Measurements from ENCODE around the gene GNAQ. TPM values are rescaled to one million over a fixed set of nuclear protein-coding genes. Genes with fewer than 3 reads are reported as not detected.

GNAQ gene
- total RNA-seq, 1 donor from 2014 or later: 0.20 TPM

DNA sequence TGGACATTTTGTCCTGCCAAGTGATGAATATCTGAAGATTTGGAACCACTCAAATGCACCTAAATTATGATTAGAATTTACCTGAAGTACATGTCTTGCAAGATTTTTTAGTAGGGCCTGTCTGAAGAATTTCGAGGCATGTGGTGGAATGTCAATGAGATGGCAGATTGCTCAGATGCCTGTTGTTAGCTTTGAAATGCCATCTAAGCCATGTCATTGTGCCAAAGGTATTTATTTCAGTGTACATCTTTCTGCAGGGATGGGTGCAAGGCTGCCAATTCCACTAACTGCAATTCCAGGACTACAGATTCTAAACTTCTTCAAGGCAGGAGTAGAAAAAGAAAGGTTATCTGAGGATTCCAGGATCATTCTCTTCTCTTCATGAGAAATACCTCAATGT lies 9.1 kb upstream of the GNAQ start:
- TF ChIP-seq, protein P1, sequence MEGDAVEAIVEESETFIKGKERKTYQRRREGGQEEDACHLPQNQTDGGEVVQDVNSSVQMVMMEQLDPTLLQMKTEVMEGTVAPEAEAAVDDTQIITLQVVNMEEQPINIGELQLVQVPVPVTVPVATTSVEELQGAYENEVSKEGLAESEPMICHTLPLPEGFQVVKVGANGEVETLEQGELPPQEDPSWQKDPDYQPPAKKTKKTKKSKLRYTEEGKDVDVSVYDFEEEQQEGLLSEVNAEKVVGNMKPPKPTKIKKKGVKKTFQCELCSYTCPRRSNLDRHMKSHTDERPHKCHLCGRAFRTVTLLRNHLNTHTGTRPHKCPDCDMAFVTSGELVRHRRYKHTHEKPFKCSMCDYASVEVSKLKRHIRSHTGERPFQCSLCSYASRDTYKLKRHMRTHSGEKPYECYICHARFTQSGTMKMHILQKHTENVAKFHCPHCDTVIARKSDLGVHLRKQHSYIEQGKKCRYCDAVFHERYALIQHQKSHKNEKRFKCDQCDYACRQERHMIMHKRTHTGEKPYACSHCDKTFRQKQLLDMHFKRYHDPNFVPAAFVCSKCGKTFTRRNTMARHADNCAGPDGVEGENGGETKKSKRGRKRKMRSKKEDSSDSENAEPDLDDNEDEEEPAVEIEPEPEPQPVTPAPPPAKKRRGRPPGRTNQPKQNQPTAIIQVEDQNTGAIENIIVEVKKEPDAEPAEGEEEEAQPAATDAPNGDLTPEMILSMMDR (IDR thresholded peaks at IDR 0.05): no peak
- Mint-ChIP-seq H3K4me3 (no peak overlapping the region), H3K27me3 (peaks cover 28% of the 10 kb centered on the region), H3K4me1 (no peaks in the 10 kb centered on the region), H3K36me3 (ENCODE audit: low read depth) (no peaks in the 10 kb centered on the region), H3K27ac (no peak overlapping the region), H3K9me3 (no peaks in the 10 kb centered on the region)
- ChIA-PET POLR2A (no interaction called here), CTCF (no interaction called here)
- DNase-seq (no peak), ATAC-seq (ENCODE audit: low read depth) (no peak)
- intact Hi-C loops (cut with micrococcal nuclease): no loop called here

DNA sequence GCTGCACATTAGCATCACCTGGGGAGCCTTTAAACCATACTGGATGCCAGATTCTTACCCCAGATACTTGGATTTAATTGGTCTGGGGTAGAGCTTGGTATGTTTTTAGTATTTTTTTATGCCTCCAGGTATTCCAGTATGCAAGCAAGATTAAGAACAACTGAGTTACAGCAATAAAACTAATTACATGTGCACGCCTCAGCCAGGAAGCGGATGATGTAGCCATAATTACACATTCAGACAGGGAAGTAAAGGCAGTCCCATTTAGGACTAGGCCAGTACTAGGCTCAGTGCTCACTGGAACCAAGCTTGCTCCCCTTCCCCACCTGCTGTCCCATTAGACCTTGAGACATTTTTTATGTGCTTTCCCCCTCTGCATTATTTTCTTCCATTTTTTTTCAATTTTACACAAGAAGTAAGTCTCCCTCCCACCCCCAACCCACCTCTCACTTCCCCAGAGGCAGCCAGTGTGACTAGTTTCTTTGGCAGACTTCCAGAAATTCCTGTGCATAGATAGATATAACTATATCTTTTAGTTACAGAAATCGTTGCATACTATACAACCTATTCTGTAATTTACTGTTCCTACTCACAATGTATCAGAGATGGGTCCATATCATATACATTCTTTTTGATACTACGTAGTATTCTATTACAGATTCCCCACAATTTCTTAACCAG lies 7.1 kb upstream of the GNAQ start:
- no peaks in the 10 kb centered on the region for H3K36me3 Mint-ChIP-seq (ENCODE audit: low read depth)
- ATAC-seq (ENCODE audit: low read depth): no peak
- H3K27me3 Mint-ChIP-seq: peaks cover 40% of the 10 kb centered on the region
- peaks cover 3% of the 10 kb centered on the region for H3K4me1 Mint-ChIP-seq
- TF ChIP-seq, protein P1 (IDR thresholded peaks at IDR 0.05): no peak
- CTCF ChIA-PET: no interaction called here
- no peak overlapping the region for H3K27ac Mint-ChIP-seq
- no peak for DNase-seq
- intact Hi-C loops (cut with micrococcal nuclease): loop anchor here (5.0 to 10.0 kb wide), 3 partner anchors 196 to 871 kb away; partner anchors contain the start of gene CEP78
- H3K4me3 Mint-ChIP-seq: no peak overlapping the region
- POLR2A ChIA-PET: no interaction called here
- no peaks in the 10 kb centered on the region for H3K9me3 Mint-ChIP-seq

DNA sequence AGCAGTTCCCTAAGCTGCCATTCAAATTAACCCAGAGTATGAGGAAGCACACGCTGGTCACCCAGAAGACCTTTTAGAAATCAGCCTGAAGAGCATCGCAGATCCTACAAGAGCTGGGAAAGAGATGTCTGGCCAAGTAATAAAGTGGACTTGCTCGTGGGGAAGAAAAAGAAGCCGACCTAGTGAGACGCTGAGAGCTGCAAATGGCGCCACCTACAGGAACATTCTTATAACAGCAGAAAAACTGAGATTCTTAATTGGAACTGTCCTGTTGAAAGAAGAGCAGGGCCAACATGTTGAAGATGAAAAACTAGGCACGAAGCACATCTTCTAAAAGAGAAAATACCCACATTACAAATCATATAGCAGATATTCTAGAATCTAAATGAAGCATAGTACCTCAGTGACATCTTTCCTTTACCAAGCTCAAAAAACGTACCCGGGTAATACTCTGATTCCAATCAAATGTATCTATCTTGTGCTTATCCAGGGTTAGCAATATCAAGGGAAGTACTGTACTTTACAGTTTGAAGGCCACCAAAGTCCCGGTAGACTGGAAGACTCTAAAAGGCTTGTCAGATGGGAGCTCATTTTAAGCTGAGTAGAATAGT lies 3.9 kb upstream of the GNAQ start:
- peaks cover 17% of the 10 kb centered on the region for H3K4me1 Mint-ChIP-seq
- intact Hi-C loops (cut with micrococcal nuclease): loop anchor here (1.0 to 10.0 kb wide), 4 partner anchors 199 to 868 kb away; partner anchors contain the start of gene CEP78
- CTCF ChIA-PET: interaction anchor here (0.6 to 1.6 kb wide), 6 partner anchors 10 to 579 kb away, joined by 3 to 6 read pairs (median 4); no protein-coding TSS in a partner anchor
- no peaks in the 10 kb centered on the region for H3K9me3 Mint-ChIP-seq
- TF ChIP-seq, protein P1 (IDR thresholded peaks at IDR 0.05): no peak
- no peak overlapping the region for H3K4me3 Mint-ChIP-seq
- no peaks in the 10 kb centered on the region for H3K36me3 Mint-ChIP-seq (ENCODE audit: low read depth)
- DNase-seq: no peak
- ATAC-seq (ENCODE audit: low read depth): no peak
- H3K27me3 Mint-ChIP-seq: peaks cover 45% of the 10 kb centered on the region
- POLR2A ChIA-PET: interaction anchor here (0.8 kb wide), 1 partner anchor 197 kb away, joined by 3 read pairs; no protein-coding TSS in a partner anchor
- H3K27ac Mint-ChIP-seq: no peak overlapping the region

DNA sequence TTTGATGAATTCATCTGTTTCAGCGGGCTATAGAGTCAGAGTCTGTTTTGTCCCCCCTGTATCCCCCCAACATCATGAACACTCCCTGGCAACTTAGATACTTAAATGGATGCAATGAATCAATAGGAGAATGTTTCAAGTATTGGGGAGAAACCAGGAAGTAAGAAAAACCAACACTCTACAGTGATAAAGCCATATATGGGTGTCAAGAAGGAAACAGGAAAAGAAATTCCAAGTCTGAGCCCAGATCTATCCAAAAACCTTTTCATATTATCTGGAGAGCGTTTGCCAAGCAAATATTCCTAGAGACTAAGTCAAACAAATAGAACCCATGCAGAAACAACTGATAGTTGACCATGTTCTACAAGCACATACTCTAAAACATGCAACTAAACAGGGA lies 2.3 kb upstream of the GNAQ start:
- intact Hi-C loops (cut with micrococcal nuclease): loop anchor here (5.0 to 10.0 kb wide), 3 partner anchors 201 to 857 kb away; partner anchors contain the start of genes CEP78 and VPS13A
- POLR2A ChIA-PET: no interaction called here
- no peak overlapping the region for H3K4me3 Mint-ChIP-seq
- TF ChIP-seq, protein P1 (IDR thresholded peaks at IDR 0.05): no peak
- peaks cover 53% of the 10 kb centered on the region for H3K27me3 Mint-ChIP-seq
- ATAC-seq (ENCODE audit: low read depth) (no peak), DNase-seq (no peak)
- no peaks in the 10 kb centered on the region for H3K36me3 Mint-ChIP-seq (ENCODE audit: low read depth)
- peaks cover 25% of the 10 kb centered on the region for H3K4me1 Mint-ChIP-seq
- no peak overlapping the region for H3K27ac Mint-ChIP-seq
- no peaks in the 10 kb centered on the region for H3K9me3 Mint-ChIP-seq
- CTCF ChIA-PET: no interaction called here

DNA sequence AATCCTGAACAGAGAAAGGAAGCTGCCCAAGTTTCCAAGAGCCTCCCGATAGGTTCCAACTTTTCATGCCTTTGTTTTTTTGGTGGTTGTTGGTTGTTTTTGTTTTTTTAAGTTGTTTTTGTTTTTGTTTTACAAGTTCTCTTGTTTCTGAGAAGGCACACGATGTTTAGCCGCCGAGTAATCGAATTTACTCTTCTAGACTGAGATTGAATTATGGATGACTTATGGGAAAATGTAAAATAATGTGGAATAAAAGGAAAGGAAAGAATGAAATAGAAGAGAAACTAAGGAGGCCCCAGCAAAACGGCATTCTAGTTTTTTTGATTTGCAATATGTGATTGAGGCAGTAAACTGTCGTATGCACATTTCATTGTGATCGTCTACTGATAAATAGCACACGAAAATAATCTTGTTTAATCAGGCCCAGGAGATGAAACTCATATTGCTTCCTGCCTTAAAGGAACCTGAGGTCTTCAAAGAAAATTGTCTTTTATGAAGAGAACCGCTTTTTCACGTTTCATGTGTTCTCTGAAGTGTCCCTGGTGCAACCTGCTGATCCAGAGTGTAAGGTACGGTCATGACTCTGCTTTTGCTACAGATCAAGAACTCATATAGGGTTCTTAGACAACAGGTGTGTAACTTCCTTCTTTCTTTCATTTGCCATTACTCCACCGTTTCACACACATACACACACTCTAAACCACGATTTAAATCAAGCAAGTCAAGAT lies 1.3 kb upstream of the GNAQ start:
- peaks cover 25% of the 10 kb centered on the region for H3K4me1 Mint-ChIP-seq
- POLR2A ChIA-PET: no interaction called here
- intact Hi-C loops (cut with micrococcal nuclease): loop anchor here (5.0 to 10.0 kb wide), 3 partner anchors 202 to 856 kb away; partner anchors contain the start of genes CEP78 and VPS13A
- CTCF ChIA-PET: no interaction called here
- DNase-seq (no peak), ATAC-seq (ENCODE audit: low read depth) (no peak)
- TF ChIP-seq, protein P1 (IDR thresholded peaks at IDR 0.05): no peak
- H3K36me3 Mint-ChIP-seq (ENCODE audit: low read depth): no peaks in the 10 kb centered on the region
- no peak overlapping the region for H3K27ac Mint-ChIP-seq
- no peaks in the 10 kb centered on the region for H3K9me3 Mint-ChIP-seq
- peaks cover 52% of the 10 kb centered on the region for H3K27me3 Mint-ChIP-seq
- H3K4me3 Mint-ChIP-seq: peak overlapping the region; percentile 85
